ENCODE measurements around the gene ABTB1.

Gene ABTB1

GRCh38 chr3:127672429-127673190, at the start of gene ABTB1:
ABTB1 (plus strand) TSS chr3:127672952; CDS start chr3:127673026, 74 bp downstream.
- DNase-seq: peak; percentile 91

GRCh38 chr3:127624063-127624462, 48.7 kb upstream of the ABTB1 start:
- no peak for DNase-seq

DNA sequence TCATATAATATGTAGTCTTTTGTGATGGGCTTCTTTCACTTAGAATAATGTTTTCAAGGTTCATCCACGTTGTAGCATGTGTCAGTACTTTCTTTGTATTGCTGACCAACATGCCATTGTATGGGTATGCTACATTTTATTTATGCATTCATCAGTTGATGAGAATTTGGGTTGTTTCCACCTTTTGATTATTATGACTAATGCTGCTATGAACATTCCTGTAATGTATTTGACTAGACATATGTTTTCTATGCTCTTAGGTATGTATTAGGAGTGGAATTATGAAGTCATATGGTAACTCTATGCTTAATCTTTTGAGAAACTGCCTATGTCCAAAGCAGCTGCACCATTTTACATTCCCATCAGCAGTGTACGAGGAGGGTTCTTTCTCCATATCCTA, 46.9 kb upstream of the ABTB1 start:
- no peak for DNase-seq

GRCh38 chr3:127628426-127628787, 44.3 kb upstream of the ABTB1 start:
- DNase-seq: no peak

DNA sequence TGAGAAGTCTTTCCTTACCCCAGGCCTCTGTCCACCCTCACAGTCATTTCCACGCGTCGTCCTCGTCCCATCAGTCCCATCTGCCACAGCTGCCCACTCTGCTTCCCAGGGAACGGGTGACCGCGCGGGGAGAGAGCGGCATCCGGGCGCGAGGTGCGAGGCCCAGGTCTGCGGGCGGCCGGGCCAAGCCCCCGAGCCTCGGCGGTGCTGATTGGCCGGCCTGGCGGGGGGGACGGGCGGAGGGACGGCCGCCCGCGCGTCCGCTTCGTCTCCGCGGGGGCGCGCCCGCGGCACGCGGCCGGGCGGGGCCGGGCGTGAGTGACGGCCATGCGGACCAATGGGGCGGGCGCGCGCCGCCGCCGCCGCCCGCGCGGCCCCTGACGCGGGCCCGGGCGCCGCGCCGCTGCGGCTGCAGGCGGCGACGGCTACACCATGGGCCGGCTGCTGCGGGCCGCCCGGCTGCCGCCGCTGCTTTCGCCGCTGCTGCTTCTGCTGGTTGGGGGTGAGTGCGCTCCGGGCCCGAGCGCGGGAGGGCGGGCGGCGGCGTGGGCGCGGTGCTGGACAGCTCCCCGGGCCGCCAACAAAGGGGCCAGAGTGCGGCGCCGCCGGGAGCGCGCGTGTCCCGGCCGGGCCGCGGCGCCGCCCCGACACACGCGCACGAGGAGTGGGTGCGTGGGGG, 43.8 kb upstream of the ABTB1 start, which contains the start of gene PODXL2:
Gene PODXL2, plus strand, starts transcription at position 398 of the 679 bp plus-strand sequence. Its CDS starts 35 bp downstream, at position 433.
- DNase-seq: peak; percentile 23

- peak; percentile 8 for DNase-seq
Observed at GRCh38 chr3:127629467-127630403, 43.0 kb upstream of the ABTB1 start.

DNA sequence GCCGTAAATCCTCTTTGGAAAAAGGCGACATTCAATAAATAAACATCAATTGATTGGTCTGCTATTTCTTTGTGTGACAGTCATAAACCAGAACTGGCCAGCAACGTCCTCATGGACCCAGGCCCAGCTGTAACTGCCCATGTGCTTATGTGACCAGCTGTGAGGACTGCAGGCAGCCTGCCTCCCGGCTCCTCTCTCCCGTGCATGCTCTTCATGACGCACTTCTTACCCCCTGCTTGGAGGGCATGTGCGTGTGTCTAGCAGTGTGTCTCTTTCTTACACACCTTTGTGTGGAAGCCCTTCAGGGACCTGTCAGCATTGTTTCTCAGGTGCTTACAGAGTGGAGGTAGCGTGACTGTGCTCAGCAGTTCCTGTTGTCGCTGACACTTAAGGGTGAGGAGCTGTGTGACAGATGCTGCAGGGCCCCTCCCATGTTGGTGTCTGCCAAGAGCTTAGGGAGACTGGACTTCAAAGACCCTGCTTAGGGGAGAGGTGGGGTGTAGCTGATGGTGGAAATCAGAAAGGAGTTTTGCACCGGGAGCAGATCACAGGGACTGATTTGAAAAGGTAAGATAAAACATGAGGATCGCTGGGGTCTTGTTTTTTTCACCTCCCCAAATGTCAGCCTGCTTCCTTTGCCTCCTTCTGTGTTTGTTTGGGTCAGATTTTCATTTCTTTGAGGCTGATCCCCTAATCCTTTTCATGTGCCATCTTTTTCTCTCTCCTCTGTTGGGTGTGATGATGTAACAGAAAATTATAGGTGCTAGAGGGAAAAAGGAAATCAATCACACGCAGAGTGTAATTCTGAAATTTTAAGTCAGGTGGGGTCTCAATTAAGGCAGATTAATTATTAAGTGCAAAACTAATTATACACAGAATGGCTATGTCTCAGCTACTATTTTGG, 41.7 kb upstream of the ABTB1 start:
- DNase-seq: no peak

GRCh38 chr3:127632035-127632820, 40.5 kb upstream of the ABTB1 start:
- DNase-seq: no peak

DNA sequence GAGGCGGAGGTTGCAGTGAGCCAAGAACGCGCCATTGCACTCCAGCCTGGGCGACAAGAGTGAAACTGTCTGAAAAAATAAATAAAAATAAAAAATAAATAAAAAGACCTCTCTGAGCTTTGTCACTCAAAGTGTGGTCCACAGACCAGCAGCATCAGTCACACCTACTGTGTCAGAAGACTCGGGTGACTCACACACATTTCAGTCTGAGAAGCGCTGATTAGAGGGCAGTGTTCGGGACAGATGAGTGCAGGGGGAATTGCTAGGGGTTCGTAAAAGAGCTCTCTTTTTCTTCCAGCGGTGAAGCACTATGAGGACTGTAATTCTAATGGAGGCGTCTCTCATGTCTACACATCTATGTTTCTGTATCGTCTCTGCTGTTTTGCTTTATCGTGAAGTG, 38.1 kb upstream of the ABTB1 start:
- no peak for DNase-seq

DNA sequence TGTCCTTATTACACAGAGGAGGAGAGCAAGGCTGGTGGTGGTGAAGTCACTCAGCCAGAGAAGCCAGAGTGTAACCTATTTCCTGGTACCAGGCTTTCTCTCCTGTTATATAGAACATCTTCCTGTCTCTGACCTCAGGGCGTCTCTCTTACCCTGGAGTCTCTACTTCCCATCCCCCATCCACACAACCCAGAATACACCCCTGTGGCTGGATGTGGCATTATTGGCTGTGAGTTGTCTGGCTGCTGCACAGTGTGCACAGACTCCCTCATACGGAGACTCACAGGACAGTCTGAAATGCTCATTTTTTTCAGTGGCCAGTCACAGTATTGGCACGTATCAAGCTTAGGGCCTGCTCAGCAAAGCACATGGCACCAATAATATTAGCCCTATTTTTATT, 35.2 kb upstream of the ABTB1 start:
- DNase-seq: peak; percentile 73

- DNase-seq: no peak
Observed at GRCh38 chr3:127637971-127638370, 34.8 kb upstream of the ABTB1 start.

GRCh38 chr3:127639173-127640041, 33.3 kb upstream of the ABTB1 start:
- no peak for DNase-seq

DNA sequence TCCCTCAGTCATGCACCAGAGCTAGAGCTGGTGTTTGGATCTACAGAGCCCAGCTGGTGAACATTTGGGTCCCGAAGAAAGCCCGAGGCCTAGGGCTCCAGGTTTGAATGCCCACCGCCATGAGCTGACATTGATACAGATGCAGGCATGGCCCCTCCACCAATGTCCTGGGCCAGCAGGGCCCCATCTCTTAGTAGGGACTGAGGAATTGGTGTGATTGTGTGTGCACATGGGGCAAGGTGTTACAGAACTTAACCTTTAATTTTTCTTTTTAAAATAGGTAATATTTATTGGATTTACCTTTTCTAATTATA, 32.8 kb upstream of the ABTB1 start:
- DNase-seq: no peak

DNA sequence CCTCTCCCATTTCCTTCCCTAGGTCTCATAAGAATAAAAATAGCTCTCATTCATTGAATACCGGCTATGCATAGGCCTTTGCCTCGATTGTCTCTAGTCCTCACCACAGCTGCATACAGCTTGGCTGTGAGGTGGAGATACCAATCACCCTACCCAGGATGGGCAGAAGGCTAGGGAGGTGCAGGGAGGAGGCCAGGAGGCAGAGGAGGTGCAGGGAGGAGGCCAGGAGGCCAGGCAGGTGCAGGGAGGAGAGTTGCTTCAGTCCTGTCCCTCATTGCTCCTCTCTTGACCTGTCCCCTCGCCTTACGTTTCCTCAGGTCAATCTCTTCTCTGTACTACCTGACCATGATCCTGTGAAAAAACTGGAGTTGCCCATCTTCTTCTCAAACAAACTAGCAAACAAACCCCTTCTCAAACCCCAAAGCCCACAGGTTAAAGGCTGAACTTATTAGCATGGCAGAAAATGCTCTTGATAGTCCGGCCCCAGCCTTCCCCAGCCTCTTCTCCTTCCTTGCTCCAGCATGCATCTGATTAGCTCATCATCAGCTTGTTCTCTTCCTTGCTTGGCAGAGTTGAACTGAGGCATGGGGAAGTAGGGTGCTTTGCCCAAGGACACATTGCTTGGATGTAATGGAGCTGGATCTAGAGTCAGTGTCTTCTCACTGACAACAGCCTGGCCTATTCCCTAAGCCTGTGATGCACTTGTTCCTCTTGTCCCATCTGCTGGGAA, 27.9 kb upstream of the ABTB1 start:
- no peak for DNase-seq

DNA sequence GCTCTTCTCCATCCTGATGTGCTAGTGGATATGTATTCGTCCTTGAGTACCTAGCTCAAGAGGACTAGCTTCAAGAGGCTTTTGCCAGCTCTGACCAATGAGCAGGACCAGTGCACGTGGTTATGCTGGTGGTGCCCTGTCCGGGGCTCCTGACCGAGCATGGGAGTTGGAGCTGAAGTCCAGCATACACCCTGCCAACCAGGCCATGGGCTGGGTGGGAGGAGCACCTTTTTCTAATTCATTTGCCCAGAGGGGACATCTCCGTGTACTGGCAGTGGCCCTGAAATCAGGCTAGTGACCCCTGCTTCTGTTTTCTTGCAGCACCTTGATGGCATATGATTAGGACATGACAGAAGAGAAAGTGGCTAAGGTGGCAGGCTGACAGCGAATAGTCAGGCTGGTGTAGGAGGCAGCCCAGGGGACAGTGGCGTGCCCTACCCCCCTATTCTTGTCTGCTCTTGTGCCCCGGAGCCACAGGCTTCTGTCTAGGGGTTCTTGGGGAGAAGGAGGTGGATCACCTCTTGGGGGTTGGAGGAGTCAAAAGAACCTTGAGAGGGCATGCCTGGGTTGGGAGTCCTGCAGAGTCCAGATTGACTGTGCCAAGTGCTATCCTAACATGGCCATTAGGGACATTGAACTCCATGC, 27.3 kb upstream of the ABTB1 start:
- no peak for DNase-seq

GRCh38 chr3:127646501-127647046, 26.2 kb upstream of the ABTB1 start:
- no peak for DNase-seq

GRCh38 chr3:127647166-127647844, 25.4 kb upstream of the ABTB1 start:
- DNase-seq: no peak

DNA sequence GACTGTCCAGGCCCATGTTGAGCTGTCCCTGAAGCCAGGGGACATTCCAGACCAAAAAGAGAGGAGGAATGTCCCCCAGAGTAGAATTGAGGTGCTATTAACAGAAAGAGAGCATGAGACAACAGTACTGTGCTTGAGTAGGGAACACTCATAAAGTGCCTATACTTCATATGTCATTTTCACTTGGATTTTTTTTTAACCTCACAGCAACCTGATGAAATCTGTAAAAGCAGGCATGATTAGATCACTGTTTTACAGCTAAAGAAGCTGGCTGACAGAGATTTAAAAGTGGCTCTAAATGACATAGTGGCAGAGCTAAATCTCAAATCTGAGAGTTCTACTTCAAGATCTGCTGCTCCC, 24.9 kb upstream of the ABTB1 start:
- DNase-seq: no peak

Data from activated CD4-positive, alpha-beta T cell treated with anti-CD3 and anti-CD28 coated beads, Interleukin-2, Interleukin-6, amounts not matched to agents 100 ng/mL and 50 ng/mL, durations not matched to agents 16 hours and 8 hours (primary cell).